ENCODE data around the gene PMPCA. TPM values are rescaled to one million over a fixed set of nuclear protein-coding genes. Genes with fewer than 3 reads are reported as not detected.

Gene PMPCA
- total and polyA plus RNA-seq, 2 of the 13 experiments (the other 11 are each of a cell fraction or from before 2014, with no cell fraction given), result 70.2 to 88.4 TPM

DNA sequence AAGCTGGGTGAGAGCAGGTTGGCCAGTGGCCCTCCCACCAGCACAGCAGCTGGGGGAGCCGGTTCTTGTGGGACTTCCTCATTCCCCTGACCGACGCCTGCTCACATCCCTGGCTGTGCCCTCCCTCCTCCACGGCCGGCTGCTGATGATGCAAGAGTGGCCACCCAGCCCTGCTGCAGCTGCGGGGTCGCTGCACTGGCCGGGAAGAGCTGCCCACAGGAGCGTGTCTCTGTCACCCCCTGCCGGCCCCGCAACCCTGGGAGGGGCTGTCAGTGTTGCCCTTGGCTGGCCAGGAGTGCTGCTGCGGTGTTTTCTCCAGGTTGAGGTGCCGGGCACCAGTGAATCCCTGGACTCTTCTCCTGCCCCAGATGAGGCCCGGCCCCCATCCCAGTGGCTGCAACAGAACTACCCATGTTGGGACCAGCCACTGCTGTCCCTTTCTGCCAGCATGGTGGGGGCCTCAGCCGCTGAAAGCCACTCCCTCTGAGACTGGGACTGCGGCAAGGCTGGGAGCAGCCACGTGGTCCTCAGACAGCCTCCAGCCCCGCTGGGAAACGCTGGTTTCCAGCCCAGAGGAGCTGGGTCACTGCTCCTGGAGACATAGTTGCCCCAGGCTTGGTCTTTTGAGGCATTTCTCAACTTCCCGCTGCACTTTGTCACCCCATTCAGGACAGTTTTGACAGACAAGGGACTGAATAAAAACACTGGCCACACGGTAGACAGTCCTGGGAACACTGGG, 37.7 kb upstream of the PMPCA start:
- Histone ChIP-seq H3K27ac (ENCODE audit: extremely low read length, insufficient read depth, low read length) (peak overlapping the region; percentile 50), H3K4me2 (ENCODE audit: low read depth, low read length) (peak overlapping the region; percentile 98), H3K9ac (ENCODE audit: insufficient read depth, low read depth, low read length) (peak overlapping the region; percentile 76), H4K20me1 (ENCODE audit: insufficient read depth, low read length) (no peaks in the 10 kb centered on the region), H2AFZ (ENCODE audit: low read length) (peak overlapping the region; percentile 37), H3K27me3 (ENCODE audit: control insufficient read depth in 1 of 2, insufficient read depth in 2 of 2, low read length in 2 of 2) (no peaks in the 10 kb centered on the region; a peak in 1 of 5 replicates), H3K36me3 (replicated peaks in 1 of 2; ENCODE audit: control insufficient read depth in 1 of 2, insufficient read depth in 2 of 2, low read length in 2 of 2) (peaks cover 0 to 2% of the 10 kb centered on the region in 2 experiments; a peak in 1 of 5 replicates), H3K79me2 (ENCODE audit: insufficient read depth, low read length) (no peaks in the 10 kb centered on the region), H3K9me3 (ENCODE audit: low read length) (no peaks in the 10 kb centered on the region), H3K4me1 (ENCODE audit: insufficient read depth, low read length) (peaks cover 15% of the 10 kb centered on the region), H3K4me3 (replicated peaks in 1 of 3; ENCODE audit: insufficient read depth in 1 of 3, low read depth in 2 of 3, low read length in 3 of 3) (peak overlapping the region; percentile 68 to 85 (median 72))
- intact Hi-C loops (cut with micrococcal nuclease; ENCODE audit: unreplicated experiment) (loop anchor here (2.0 to 5.0 kb wide), 2 partner anchors 35 to 60 kb away; no protein-coding TSS in a partner anchor), in situ Hi-C loops (cut with HindIII; ENCODE audit: extremely low pct_ligation_motif_present, low pct_unique_long_range_greater_than_20kb) (no loop called here)
- peak; percentile 83 for ATAC-seq
- TSS peak; percentile 45 for BruUV-seq (replicated peaks)
- CTCF ChIA-PET (ENCODE audit: low intra/inter-chr PET ratio, low total read pairs), result interaction anchor here (0.8 to 3.1 kb wide), 5 partner anchors 9 to 60 kb away, joined by 3 to 18 read pairs (median 4); partner anchors contain the start of gene DNLZ
- FAIRE-seq, result peak; percentile 32
- POLR2A ChIA-PET, result interaction anchor here (1.1 to 4.0 kb wide), 5 partner anchors 10 to 38 kb away, joined by 3 to 38 read pairs (median 4); partner anchors contain the start of gene DNLZ
- WGBS (ENCODE audit: low lambda C conversion rate), result 0% methylated on average over 1 of the region's 21 CpGs
- DNase-seq (ENCODE audit: low spot score), result peak; percentile 74
- TF ChIP-seq ZNF761 (CRISPR knock-in tag; conservative IDR thresholded peaks at IDR 0.05), result 0 out of 2 replicates have a peak, but pooled peaks have one; percentile 48
- no peak for TF ChIP-seq CBX2 (IDR thresholded peaks at IDR 0.05; ENCODE audit: low read depth, low read length)
- no peak for TF ChIP-seq CBX2 (CRISPR knock-in tag; IDR thresholded peaks at IDR 0.05; ENCODE audit: low read depth)
- TF ChIP-seq, protein P1, sequence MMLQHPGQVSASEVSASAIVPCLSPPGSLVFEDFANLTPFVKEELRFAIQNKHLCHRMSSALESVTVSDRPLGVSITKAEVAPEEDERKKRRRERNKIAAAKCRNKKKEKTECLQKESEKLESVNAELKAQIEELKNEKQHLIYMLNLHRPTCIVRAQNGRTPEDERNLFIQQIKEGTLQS (CRISPR knock-in tag; IDR thresholded peaks at IDR 0.05), result peak; percentile 99
- 0 out of 2 replicates have a peak, but pooled peaks have one; percentile 24 for TF ChIP-seq SIX4 (CRISPR knock-in tag; IDR thresholded peaks at IDR 0.05)
- TF ChIP-seq RFX5 (IDR thresholded peaks at IDR 0.05; ENCODE audit: low read depth, low read length), result no peak
- peak in 1 of 2 experiments; percentile 11; a peak in 1 of 4 replicates for TF ChIP-seq EP300 (IDR thresholded peaks at IDR 0.05; ENCODE audit: low read depth in 2 of 2, low read length in 2 of 2)
- no peak for TF ChIP-seq EP300 (CRISPR knock-in tag; IDR thresholded peaks at IDR 0.05; ENCODE audit: borderline replicate concordance)
- TF ChIP-seq FOXK1 (CRISPR knock-in tag; IDR thresholded peaks at IDR 0.05; ENCODE audit: borderline replicate concordance, low read depth), result peak; percentile 43; the same call in 1 of the 2 replicates
- TF ChIP-seq NFE2L2 (IDR thresholded peaks at IDR 0.05; ENCODE audit: low read length), result no peak
- TF ChIP-seq SRSF1 (optimal IDR thresholded peaks at IDR 0.05; ENCODE audit: low read depth, low read length), result peak; percentile 78
- 0 out of 2 replicates have a peak, but pooled peaks have one; percentile 8 for TF ChIP-seq CCDC6 (CRISPR knock-in tag; IDR thresholded peaks at IDR 0.05)
- TF ChIP-seq YEATS4 (CRISPR knock-in tag; IDR thresholded peaks at IDR 0.05; ENCODE audit: borderline replicate concordance), result peak; percentile 73
- TF ChIP-seq GATAD2A (CRISPR knock-in tag; IDR thresholded peaks at IDR 0.05), result peak; percentile 77
- TF ChIP-seq, protein P2, sequence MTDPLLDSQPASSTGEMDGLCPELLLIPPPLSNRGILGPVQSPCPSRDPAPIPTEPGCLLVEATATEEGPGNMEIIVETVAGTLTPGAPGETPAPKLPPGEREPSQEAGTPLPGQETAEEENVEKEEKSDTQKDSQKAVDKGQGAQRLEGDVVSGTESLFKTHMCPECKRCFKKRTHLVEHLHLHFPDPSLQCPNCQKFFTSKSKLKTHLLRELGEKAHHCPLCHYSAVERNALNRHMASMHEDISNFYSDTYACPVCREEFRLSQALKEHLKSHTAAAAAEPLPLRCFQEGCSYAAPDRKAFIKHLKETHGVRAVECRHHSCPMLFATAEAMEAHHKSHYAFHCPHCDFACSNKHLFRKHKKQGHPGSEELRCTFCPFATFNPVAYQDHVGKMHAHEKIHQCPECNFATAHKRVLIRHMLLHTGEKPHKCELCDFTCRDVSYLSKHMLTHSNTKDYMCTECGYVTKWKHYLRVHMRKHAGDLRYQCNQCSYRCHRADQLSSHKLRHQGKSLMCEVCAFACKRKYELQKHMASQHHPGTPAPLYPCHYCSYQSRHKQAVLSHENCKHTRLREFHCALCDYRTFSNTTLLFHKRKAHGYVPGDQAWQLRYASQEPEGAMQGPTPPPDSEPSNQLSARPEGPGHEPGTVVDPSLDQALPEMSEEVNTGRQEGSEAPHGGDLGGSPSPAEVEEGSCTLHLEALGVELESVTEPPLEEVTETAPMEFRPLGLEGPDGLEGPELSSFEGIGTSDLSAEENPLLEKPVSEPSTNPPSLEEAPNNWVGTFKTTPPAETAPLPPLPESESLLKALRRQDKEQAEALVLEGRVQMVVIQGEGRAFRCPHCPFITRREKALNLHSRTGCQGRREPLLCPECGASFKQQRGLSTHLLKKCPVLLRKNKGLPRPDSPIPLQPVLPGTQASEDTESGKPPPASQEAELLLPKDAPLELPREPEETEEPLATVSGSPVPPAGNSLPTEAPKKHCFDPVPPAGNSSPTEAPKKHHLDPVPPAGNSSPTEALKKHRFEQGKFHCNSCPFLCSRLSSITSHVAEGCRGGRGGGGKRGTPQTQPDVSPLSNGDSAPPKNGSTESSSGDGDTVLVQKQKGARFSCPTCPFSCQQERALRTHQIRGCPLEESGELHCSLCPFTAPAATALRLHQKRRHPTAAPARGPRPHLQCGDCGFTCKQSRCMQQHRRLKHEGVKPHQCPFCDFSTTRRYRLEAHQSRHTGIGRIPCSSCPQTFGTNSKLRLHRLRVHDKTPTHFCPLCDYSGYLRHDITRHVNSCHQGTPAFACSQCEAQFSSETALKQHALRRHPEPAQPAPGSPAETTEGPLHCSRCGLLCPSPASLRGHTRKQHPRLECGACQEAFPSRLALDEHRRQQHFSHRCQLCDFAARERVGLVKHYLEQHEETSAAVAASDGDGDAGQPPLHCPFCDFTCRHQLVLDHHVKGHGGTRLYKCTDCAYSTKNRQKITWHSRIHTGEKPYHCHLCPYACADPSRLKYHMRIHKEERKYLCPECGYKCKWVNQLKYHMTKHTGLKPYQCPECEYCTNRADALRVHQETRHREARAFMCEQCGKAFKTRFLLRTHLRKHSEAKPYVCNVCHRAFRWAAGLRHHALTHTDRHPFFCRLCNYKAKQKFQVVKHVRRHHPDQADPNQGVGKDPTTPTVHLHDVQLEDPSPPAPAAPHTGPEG (CRISPR knock-in tag; IDR thresholded peaks at IDR 0.05), result peak; percentile 72
- TF ChIP-seq HDAC2 (CRISPR knock-in tag; IDR thresholded peaks at IDR 0.05), result peak; percentile 76; the same call in 1 of the 2 replicates
- peak; percentile 44; the same call in 1 of the 2 replicates for TF ChIP-seq ZNF556 (CRISPR knock-in tag; IDR thresholded peaks at IDR 0.05; ENCODE audit: borderline replicate concordance)
- 0 out of 2 replicates have a peak, but pooled peaks have one; percentile 22 for TF ChIP-seq ZNF350 (CRISPR knock-in tag; IDR thresholded peaks at IDR 0.05; ENCODE audit: borderline replicate concordance, low read depth)
- 0 out of 2 replicates have a peak, but pooled peaks have one; percentile 29 for TF ChIP-seq ZNF614 (CRISPR knock-in tag; IDR thresholded peaks at IDR 0.05; ENCODE audit: borderline replicate concordance)

Measured in HepG2 (cell line).